Kidney epithelial cell (primary cell): Measurements from ENCODE around the gene VAMP8. TPM values are rescaled to one million over a fixed set of nuclear protein-coding genes. Genes with fewer than 3 reads are reported as not detected.

ENCODE experiments used
- DNase-seq: peaks from one replicate; pipeline ENCODE4 v3.0.0-alpha.2; 2010; ENCODE audit warnings: low read depth
- H3K27me3 ChIP-seq: 2 replicates; pipeline ENCODE4 v1.6.0; 2011; ENCODE audit warnings: low read length; ENCODE audit not compliant: control insufficient read depth, insufficient read depth
- H3K36me3 ChIP-seq: 2 replicates; pipeline ENCODE4 v1.5.1; 2011; ENCODE audit warnings: low read length; ENCODE audit not compliant: control insufficient read depth, insufficient read depth
- H3K4me3 ChIP-seq: 2 replicates; pipeline ENCODE4 v1.5.1; 2011; ENCODE audit warnings: low read depth, mild to moderate bottlenecking, control low read depth, low read length
- total RNA-seq: library from RNA; depleted of rRNA; stranded (reverse); fragments of >200 nt; gene quantifications from 2 replicates; pipeline ENCODE4 v1.2.3, GENCODE V29; 2015
- TF ChIP-seq, protein P1 (sequence below): IDR thresholded peaks from 2 replicates; pipeline ENCODE4 v1.5.1; 2011; ENCODE audit warnings: mild to moderate bottlenecking, moderate library complexity, low read length, control low read depth, inconsistent platforms; ENCODE audit not compliant: insufficient read depth, poor library complexity, severe bottlenecking

Gene VAMP8
- total RNA-seq, 1 donor from 2014 or later = 53.5 TPM

GRCh38 chr2:85605406-85606115 lies 28.2 kb downstream of the VAMP8 start:
- H3K4me3 ChIP-seq = no peak overlapping the region
- peaks cover 4% of the 10 kb centered on the region for H3K36me3 ChIP-seq
- TF ChIP-seq, protein P1, sequence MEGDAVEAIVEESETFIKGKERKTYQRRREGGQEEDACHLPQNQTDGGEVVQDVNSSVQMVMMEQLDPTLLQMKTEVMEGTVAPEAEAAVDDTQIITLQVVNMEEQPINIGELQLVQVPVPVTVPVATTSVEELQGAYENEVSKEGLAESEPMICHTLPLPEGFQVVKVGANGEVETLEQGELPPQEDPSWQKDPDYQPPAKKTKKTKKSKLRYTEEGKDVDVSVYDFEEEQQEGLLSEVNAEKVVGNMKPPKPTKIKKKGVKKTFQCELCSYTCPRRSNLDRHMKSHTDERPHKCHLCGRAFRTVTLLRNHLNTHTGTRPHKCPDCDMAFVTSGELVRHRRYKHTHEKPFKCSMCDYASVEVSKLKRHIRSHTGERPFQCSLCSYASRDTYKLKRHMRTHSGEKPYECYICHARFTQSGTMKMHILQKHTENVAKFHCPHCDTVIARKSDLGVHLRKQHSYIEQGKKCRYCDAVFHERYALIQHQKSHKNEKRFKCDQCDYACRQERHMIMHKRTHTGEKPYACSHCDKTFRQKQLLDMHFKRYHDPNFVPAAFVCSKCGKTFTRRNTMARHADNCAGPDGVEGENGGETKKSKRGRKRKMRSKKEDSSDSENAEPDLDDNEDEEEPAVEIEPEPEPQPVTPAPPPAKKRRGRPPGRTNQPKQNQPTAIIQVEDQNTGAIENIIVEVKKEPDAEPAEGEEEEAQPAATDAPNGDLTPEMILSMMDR = no peak
- no peaks in the 10 kb centered on the region for H3K27me3 ChIP-seq
- DNase-seq = no peak

DNA sequence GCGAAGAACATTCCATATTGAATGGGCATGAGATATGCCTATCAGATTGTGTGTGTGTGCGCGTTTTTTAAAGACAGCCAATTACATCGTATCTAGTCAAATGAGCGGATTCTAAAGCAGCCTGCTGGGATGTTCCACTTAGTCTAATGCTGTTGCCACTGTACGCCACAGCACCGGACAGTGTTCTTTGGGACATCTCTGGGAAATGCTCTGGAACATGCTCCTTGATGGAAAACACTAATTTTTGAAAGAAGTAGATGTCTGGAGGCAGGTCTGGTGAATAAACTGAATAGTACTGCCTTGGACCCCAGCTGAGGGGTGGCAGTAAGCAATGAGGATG lies 28.7 kb downstream of the VAMP8 start:
- Histone ChIP-seq H3K36me3 (peaks cover 4% of the 10 kb centered on the region), H3K4me3 (no peak overlapping the region), H3K27me3 (no peaks in the 10 kb centered on the region)
- DNase-seq = no peak
- TF ChIP-seq, protein P1 = no peak

- TF ChIP-seq, protein P1 = no peak
- no peaks in the 10 kb centered on the region for H3K27me3 ChIP-seq
- no peak for DNase-seq
- H3K4me3 ChIP-seq = no peak overlapping the region
- H3K36me3 ChIP-seq = peaks cover 4% of the 10 kb centered on the region
Measured at GRCh38 chr2:85607268-85608215, 30.2 kb downstream of the VAMP8 start.

DNA sequence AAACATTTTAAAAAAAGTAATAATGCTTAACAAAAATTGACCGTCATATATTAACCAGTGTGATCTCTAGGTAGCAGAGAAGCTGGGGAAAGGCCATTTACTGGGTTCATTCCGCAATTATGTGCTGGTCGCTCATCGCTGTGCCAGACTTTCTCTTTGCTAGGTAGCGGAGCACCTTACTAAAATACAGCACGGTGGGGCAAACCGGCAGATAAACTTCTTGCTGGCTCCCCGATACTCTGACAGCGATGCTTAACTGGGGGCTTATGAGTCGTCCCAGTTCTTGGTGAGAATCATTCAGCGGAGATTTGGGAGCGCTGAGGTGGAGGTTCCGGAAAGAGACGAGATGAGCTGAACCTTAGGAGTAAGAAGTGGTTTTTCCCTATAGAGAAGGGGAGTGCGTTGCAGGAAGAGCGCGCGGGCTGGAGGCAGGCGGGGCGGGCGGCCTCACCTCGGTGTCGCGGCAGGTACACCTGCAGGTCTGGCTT lies 33.9 kb downstream of the VAMP8 start:
- TF ChIP-seq, protein P1 = no peak
- H3K36me3 ChIP-seq = peaks cover 4% of the 10 kb centered on the region

DNA sequence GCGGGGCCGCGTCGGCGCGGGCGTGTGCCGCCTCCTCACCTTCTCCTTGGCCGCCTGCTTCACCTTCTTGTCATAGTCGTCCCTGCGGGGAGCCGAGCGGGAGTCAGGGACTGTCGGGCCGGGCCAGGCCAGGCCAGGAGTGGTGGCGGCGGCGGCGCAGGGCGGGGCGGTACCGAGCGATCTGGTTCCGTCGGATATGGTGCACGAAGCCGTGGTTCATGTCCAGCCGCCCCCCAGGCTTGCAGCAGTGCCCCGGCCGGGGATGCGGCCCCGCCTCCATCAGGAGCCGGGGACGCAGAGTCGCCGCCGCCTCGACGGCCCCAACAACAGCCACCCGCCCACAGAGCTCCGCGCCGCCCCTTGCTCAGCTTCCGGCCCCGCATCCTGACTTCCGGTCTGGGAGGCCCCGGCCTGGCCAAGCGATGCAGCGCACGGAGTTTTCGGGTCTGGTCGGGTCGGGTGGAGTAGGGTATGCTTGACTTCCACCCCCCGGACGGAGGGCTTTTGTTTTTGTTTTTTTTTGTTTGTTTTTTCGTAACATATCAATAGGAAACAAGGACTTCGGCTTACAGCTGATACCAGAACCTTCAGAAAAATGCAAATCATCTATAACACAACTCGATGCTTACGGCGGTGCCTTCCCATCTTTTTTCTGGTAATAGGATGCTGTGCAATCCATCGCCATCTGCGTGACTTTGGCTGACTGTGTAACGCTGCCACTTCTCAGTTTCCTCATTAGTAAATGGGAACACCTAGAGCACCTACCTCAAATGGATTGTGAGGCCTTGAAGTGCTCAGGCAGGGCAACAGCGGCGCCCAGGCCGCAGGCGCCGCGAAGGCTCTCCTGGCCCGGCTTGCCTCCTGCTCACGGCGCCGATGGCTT lies 34.6 kb downstream of the VAMP8 start, which contains the start of gene C2orf68:
Gene C2orf68 (minus strand): TSS at position 362 of the 883 bp plus-strand sequence. CDS start 82 bp downstream, at position 280.
- no peaks in the 10 kb centered on the region for H3K27me3 ChIP-seq
- peak within 1 kb of the TSS; percentile 94 for H3K4me3 ChIP-seq
- TF ChIP-seq, protein P1 = no peak
- peaks cover 4% of the 10 kb centered on the region for H3K36me3 ChIP-seq
- no peak for DNase-seq

More for the DNA sequence above, 33.9 kb downstream of the VAMP8 start:
- no peak for DNase-seq
- H3K27me3 ChIP-seq = no peaks in the 10 kb centered on the region
- peak overlapping the region; percentile 94 for H3K4me3 ChIP-seq
